T-helper 1 cell (primary cell): ENCODE results near the gene EIF2S3B.

Source experiments
- DNase-seq, 5 donors: peaks; one replicate each; pipeline ENCODE4 v3.0.0-alpha.2; 2012 to 2020

Gene EIF2S3B

DNA sequence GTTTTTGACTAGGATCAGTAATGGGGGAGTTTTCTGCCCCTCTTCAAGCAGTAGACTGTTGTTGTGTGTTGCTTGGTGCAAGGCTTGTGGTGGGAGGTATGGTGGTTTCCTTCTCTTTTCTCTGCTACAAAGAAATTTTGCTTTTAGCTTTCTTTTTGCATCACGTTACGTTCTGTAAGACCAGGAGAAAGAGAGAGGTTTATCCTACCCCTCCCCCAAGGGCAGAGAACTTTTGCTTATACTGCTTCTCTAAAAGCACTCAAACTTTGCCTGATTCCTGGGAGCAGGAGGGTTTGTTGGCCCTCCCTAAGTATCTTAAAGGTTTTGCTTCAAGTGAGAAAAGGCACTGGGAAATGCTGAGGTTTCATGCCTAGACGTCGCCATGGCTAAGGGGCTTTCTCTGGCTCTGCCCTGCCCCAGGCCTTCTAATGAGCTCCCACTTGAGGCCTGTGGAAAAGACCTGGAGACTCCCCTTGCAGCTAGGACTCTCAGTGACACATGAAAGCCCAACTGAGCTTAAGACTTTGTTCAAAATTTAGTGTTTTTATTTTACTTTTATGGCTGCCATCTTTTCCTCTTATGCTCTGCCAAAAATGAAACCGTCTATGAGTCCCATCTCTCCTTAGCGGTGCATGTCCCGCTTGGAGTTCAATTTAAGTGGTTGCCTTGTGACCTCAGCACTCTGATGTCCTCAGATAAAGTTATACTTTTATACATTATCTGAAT lies 49.2 kb downstream of the EIF2S3B start:
- no peak for DNase-seq

DNA sequence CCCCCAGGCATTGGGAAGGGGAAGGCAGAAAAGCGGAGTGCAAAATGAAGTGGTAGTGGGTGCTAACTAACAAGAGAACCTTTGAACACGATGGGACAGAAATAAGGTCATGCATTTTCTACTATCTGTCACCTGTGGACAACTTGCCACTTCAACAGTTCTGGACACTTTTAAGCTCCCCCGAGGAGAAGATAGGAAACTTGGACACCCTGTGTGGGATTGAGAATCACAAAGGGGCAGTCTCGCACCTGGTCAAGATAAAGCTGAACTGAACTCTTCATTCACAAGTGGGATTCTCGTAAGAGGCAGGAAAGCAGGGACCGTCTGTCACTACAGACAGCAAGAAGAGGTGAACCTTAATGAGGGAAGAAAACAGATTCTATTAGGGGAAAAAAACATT lies 51.6 kb downstream of the EIF2S3B start:
- no peak for DNase-seq

- DNase-seq: no peak
These were observed 52.1 kb downstream of the EIF2S3B start for GRCh38 chr12:10557766-10558165.
